ENCODE data around the gene METTL23.

DNA sequence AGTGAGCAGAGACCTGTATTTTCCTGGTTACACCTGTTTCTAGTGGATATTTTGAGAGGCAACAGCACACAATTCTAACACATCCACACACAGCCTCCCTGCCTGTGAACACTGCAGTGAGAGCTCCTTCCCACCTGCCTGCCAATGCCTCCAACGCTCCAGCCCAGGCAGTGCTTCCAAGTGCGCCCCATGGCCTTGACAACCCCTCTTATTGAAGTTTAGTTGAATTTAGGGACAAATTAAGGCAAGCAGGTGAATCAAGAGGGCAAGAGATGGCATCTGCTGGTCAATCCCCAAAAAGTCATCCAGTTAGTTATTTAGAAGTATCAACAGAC, 11.2 kb upstream of the METTL23 start:
- TF ChIP-seq, protein P1, sequence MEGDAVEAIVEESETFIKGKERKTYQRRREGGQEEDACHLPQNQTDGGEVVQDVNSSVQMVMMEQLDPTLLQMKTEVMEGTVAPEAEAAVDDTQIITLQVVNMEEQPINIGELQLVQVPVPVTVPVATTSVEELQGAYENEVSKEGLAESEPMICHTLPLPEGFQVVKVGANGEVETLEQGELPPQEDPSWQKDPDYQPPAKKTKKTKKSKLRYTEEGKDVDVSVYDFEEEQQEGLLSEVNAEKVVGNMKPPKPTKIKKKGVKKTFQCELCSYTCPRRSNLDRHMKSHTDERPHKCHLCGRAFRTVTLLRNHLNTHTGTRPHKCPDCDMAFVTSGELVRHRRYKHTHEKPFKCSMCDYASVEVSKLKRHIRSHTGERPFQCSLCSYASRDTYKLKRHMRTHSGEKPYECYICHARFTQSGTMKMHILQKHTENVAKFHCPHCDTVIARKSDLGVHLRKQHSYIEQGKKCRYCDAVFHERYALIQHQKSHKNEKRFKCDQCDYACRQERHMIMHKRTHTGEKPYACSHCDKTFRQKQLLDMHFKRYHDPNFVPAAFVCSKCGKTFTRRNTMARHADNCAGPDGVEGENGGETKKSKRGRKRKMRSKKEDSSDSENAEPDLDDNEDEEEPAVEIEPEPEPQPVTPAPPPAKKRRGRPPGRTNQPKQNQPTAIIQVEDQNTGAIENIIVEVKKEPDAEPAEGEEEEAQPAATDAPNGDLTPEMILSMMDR (IDR thresholded peaks at IDR 0.05): no peak
- no peak for TF ChIP-seq ZFX (IDR thresholded peaks at IDR 0.05; ENCODE audit: borderline replicate concordance)
